Measurements from ENCODE around the gene FAM180A.

DNA sequence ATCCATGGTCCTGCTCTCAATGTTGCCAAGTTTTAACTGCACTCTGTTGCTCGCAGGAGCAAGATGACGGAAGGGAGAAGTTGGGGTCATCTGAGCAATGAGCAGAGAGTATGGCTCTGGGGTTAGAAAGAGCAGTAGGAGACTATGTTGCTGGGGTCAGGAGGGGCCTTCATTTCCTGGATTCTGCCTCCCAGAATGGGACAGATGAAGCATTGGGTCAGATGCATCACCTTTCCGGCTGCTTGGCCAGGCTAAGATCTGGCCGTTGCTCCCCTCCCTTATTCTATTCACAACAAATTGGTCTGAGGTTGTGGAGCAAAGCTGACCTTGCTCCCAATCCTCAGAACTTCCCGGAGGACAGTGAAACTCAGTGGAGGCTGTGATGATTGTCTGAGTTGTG is 63.9 kb downstream of the FAM180A start:
- TF ChIP-seq, protein P1, sequence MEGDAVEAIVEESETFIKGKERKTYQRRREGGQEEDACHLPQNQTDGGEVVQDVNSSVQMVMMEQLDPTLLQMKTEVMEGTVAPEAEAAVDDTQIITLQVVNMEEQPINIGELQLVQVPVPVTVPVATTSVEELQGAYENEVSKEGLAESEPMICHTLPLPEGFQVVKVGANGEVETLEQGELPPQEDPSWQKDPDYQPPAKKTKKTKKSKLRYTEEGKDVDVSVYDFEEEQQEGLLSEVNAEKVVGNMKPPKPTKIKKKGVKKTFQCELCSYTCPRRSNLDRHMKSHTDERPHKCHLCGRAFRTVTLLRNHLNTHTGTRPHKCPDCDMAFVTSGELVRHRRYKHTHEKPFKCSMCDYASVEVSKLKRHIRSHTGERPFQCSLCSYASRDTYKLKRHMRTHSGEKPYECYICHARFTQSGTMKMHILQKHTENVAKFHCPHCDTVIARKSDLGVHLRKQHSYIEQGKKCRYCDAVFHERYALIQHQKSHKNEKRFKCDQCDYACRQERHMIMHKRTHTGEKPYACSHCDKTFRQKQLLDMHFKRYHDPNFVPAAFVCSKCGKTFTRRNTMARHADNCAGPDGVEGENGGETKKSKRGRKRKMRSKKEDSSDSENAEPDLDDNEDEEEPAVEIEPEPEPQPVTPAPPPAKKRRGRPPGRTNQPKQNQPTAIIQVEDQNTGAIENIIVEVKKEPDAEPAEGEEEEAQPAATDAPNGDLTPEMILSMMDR (IDR thresholded peaks at IDR 0.05) = no peak
- no peak for TF ChIP-seq POLR2AphosphoS5 (IDR thresholded peaks at IDR 0.05)
- TF ChIP-seq EP300 (IDR thresholded peaks at IDR 0.05) = no peak
- TF ChIP-seq POLR2A (IDR thresholded peaks at IDR 0.05) = no peak
